A549 (cell line): Measurements from ENCODE around the gene SRGAP1. TPM values are rescaled to one million over a fixed set of nuclear protein-coding genes. Genes with fewer than 3 reads are reported as not detected.

Experiments used
- ATAC-seq, 2 experiments: fragments of 200-7000 bp in 1 of 2; fragments of >200 bp in 1 of 2; cut with Nextera tagmentation in 1 of 2; cut with Tn5 transposase in 1 of 2; 3 replicates each; pipeline versions ENCODE4 v1.8.0 to v1.9.1; 2018 to 2020; ENCODE audit warnings: mild to moderate bottlenecking in 1 of 2, moderate library complexity in 1 of 2
- CTCF ChIA-PET: fragments of 300-600 bp; sonication (Branson Sonifier 250); formaldehyde crosslinking; extraction: SDS; loops from one replicate; lab custom pipeline; 2021; ENCODE audit warnings: antibody characterized with exemption, inconsistent platforms; lab: Yijun Ruan, JAX
- POLR2A ChIA-PET: fragments of 350-600 bp; formaldehyde crosslinking; extraction: SDS; loops from one replicate; lab custom pipeline; 2021; ENCODE audit warnings: antibody characterized with exemption, inconsistent platforms; lab: Yijun Ruan, JAX
- DNase-seq, 2 experiments: peaks; one replicate each; pipeline versions ENCODE4 v3.0.0 to v3.0.0-alpha.2; 2011 to 2016; ENCODE audit warnings: low read depth in 1 of 2, low spot score in 1 of 2
- FAIRE-seq: peaks from 2 replicates; lab custom pipeline; 2011; peaks lifted over from hg19 to GRCh38; lab: Jason Lieb, UNC
- H3K27ac ChIP-seq, 2 experiments: fragments of >200 bp; sonication (Bioruptor Twin); formaldehyde crosslinking; 3 replicates each; pipeline ENCODE4 v1.5.1; 2016 to 2017
- H3K4me1 ChIP-seq: fragments of >200 bp; sonication (Bioruptor Twin); formaldehyde crosslinking; 3 replicates; pipeline ENCODE4 v1.6.1; 2016
- H3K4me2 ChIP-seq: fragments of >200 bp; sonication (Bioruptor Twin); formaldehyde crosslinking; 3 replicates; pipeline ENCODE4 v1.6.1; 2016
- H3K4me3 ChIP-seq: fragments of >200 bp; sonication (Bioruptor Twin); formaldehyde crosslinking; 3 replicates; pipeline ENCODE4 v1.5.1; 2016
- H3K9me3 ChIP-seq: fragments of >200 bp; sonication (Bioruptor Twin); formaldehyde crosslinking; 3 replicates; pipeline ENCODE4 v1.6.1; 2016
- CBX2 ChIP-seq: fragments of 200-600 bp; sonication (generic); IDR thresholded peaks from 2 replicates; pipeline ENCODE4 v1.6.1; 2016; ENCODE audit warnings: low read depth, mild to moderate bottlenecking, borderline replicate concordance
- CEBPB ChIP-seq, 2 experiments: fragments of >200 bp in 1 of 2; sonication (Bioruptor Twin) in 1 of 2; formaldehyde crosslinking in 1 of 2; IDR thresholded peaks; 2 replicates each; pipeline ENCODE4 v1.6.1; 2012 to 2016
- CHD4 ChIP-seq: fragments of 200-600 bp; sonication (generic); IDR thresholded peaks from 2 replicates; pipeline ENCODE4 v1.6.1; 2016; ENCODE audit warnings: antibody characterized with exemption, mild to moderate bottlenecking, borderline replicate concordance
- EHF ChIP-seq: fragments of 250-450 bp; sonication (Bioruptor Pico); IDR thresholded peaks from 2 replicates; pipeline ENCODE4 v1.5.0; 2020; ENCODE audit warnings: mild to moderate bottlenecking
- FOXS1 ChIP-seq: fragments of 250-450 bp; sonication (Bioruptor Pico); IDR thresholded peaks from 2 replicates; pipeline ENCODE4 v1.5.0; 2020; ENCODE audit warnings: mild to moderate bottlenecking, moderate library complexity
- JUNB ChIP-seq: fragments of >200 bp; sonication (Bioruptor Twin); formaldehyde crosslinking; IDR thresholded peaks from 2 replicates; pipeline ENCODE4 v1.6.1; 2016
- MAFK ChIP-seq: fragments of 450-650 bp; IDR thresholded peaks from 2 replicates; pipeline ENCODE4 v1.6.1; 2014; ENCODE audit not compliant: partially characterized antibody
- PHF8 ChIP-seq: fragments of 200-600 bp; sonication (generic); IDR thresholded peaks from 2 replicates; pipeline ENCODE4 v1.6.1; 2016; ENCODE audit warnings: low read depth, mild to moderate bottlenecking, antibody characterized with exemption, moderate library complexity, borderline replicate concordance
- RARB ChIP-seq: fragments of 250-450 bp; sonication (Bioruptor Pico); IDR thresholded peaks from 2 replicates; pipeline ENCODE4 v1.8.0; 2021; ENCODE audit warnings: mild to moderate bottlenecking, moderate library complexity
- WGBS: methylation state at CpG from one replicate; pipeline ENCODE4 v1.1.6; 2017; ENCODE audit errors: missing lambda C conversion rate; 5-methylcytosine and 5-hydroxymethylcytosine counted together
- polyA plus RNA-seq, 4 experiments: library from polyadenylated mRNA; depleted of rRNA in 3 of 4; stranded (reverse); fragments of >200 nt; fragmentation: RNase III in 1 of 4; extraction: RNeasy Plus Mini Kit Qiagen cat#74134 plus additional on column Dnase treatment in 1 of 4; gene quantifications; 2 replicates in 3 of 4; 3 replicates in 1 of 4; pipeline ENCODE4 v1.2.3, GENCODE V29; 2011 to 2017
- TF ChIP-seq, protein P1 (sequence below): fragments of 200-600 bp; sonication (generic); IDR thresholded peaks from 2 replicates; pipeline ENCODE4 v1.6.1; 2016; ENCODE audit warnings: antibody characterized with exemption, mild to moderate bottlenecking, moderate library complexity
- TF ChIP-seq, protein P2 (sequence below): fragments of 250-450 bp; sonication (Bioruptor Pico); IDR thresholded peaks from 2 replicates; pipeline ENCODE4 v1.5.0; 2021; ENCODE audit warnings: mild to moderate bottlenecking, moderate library complexity, borderline replicate concordance
- TF ChIP-seq, protein P3 (sequence below): fragments of 450-650 bp; IDR thresholded peaks from 2 replicates; pipeline ENCODE4 v1.6.1; 2014; ENCODE audit warnings: antibody characterized with exemption
- TF ChIP-seq, protein P4 (sequence below): fragments of 250-450 bp; sonication (Bioruptor Pico); IDR thresholded peaks from 2 replicates; pipeline ENCODE4 v1.5.0; 2020; ENCODE audit warnings: low read depth, mild to moderate bottlenecking, moderate library complexity

The SRGAP1 gene
- polyA plus RNA-seq, 2 of the 4 experiments (the other 2 are of a cell fraction) = 7.9 to 22.9 TPM

DNA sequence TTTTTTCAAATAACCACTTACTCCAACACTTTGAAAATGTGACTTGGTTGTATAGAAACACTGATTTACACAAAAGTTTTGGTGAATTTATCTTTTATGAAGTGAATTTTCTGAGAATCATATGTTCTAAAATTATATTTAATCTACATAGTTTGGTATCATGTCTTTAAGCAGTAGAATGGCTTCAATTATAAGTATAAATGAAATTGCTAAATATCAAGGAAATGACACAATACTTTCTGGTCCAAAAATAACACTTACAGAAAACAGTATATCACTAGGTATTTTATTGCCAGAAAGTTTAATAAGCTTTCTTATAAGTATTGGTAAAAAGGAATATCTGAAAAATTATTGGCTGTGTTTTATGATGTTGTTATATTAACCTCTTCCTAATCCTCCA, 90.9 kb downstream of the SRGAP1 start (continued):
- TF ChIP-seq, protein P1, sequence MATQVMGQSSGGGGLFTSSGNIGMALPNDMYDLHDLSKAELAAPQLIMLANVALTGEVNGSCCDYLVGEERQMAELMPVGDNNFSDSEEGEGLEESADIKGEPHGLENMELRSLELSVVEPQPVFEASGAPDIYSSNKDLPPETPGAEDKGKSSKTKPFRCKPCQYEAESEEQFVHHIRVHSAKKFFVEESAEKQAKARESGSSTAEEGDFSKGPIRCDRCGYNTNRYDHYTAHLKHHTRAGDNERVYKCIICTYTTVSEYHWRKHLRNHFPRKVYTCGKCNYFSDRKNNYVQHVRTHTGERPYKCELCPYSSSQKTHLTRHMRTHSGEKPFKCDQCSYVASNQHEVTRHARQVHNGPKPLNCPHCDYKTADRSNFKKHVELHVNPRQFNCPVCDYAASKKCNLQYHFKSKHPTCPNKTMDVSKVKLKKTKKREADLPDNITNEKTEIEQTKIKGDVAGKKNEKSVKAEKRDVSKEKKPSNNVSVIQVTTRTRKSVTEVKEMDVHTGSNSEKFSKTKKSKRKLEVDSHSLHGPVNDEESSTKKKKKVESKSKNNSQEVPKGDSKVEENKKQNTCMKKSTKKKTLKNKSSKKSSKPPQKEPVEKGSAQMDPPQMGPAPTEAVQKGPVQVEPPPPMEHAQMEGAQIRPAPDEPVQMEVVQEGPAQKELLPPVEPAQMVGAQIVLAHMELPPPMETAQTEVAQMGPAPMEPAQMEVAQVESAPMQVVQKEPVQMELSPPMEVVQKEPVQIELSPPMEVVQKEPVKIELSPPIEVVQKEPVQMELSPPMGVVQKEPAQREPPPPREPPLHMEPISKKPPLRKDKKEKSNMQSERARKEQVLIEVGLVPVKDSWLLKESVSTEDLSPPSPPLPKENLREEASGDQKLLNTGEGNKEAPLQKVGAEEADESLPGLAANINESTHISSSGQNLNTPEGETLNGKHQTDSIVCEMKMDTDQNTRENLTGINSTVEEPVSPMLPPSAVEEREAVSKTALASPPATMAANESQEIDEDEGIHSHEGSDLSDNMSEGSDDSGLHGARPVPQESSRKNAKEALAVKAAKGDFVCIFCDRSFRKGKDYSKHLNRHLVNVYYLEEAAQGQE = no peak
- TF ChIP-seq, protein P2, sequence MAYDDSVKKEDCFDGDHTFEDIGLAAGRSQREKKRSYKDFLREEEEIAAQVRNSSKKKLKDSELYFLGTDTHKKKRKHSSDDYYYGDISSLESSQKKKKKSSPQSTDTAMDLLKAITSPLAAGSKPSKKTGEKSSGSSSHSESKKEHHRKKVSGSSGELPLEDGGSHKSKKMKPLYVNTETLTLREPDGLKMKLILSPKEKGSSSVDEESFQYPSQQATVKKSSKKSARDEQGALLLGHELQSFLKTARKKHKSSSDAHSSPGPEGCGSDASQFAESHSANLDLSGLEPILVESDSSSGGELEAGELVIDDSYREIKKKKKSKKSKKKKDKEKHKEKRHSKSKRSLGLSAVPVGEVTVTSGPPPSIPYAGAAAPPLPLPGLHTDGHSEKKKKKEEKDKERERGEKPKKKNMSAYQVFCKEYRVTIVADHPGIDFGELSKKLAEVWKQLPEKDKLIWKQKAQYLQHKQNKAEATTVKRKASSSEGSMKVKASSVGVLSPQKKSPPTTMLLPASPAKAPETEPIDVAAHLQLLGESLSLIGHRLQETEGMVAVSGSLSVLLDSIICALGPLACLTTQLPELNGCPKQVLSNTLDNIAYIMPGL = no peak
- TF ChIP-seq EHF = no peak
- TF ChIP-seq, all 56 proteins: peak for 0

DNA sequence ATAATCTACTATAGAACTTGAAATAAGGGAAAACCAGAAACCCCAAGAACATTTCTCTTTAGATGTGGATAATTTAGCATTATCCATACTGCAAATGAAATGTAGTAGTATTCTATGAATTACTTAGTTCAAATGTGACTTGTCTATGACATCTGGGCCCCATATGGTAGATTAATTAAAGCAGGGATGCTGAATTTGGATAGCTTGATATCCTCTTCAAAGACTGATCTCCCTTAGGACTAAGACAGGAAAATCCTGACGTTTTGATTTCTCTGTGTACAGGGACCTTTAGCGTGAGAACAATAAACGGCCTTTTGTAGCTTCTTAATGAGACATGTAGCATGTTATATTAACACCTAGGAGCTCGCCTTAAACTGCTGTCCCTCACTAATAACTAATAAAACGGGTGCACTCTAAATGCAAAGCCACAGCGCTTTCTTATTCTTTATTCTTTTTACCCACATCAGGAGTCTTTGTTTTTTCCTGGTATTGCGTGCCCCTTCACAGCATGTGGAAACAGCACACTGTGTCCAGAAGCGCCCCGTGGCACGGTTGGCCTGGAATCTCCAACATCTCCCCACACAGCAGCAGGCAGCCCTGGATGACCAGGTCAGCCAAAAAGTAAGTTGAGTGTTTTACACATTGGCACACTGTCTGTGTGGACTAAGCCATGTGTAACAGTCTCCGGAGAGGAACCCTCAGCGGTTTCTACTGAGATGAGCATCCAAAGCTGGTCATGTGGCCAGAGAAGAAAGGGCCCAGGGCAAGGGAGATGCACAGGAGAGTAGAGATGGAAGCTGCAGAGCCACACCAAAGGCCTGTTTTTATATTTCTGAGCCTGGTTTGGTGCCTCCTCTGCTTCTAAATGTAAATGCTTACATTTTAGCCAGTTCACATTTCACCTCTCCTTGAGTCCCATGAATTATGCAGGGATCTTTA, 93.1 kb downstream of the SRGAP1 start:
- Histone ChIP-seq H3K4me1 (peaks cover 17% of the 10 kb centered on the region; the same call in 2 of the 3 replicates), H3K4me2 (no peak overlapping the region), H3K27ac (no peak overlapping the region), H3K9me3 (no peaks in the 10 kb centered on the region), H3K4me3 (no peak overlapping the region)
- DNase-seq (no peak), FAIRE-seq (no peak), ATAC-seq (peak in 1 of 2 experiments; percentile 49; a peak in 4 of 6 replicates)
- TF ChIP-seq, protein P3, sequence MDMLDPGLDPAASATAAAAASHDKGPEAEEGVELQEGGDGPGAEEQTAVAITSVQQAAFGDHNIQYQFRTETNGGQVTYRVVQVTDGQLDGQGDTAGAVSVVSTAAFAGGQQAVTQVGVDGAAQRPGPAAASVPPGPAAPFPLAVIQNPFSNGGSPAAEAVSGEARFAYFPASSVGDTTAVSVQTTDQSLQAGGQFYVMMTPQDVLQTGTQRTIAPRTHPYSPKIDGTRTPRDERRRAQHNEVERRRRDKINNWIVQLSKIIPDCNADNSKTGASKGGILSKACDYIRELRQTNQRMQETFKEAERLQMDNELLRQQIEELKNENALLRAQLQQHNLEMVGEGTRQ = no peak
- TF ChIP-seq JUNB = no peak
- TF ChIP-seq RARB = no peak
- TF ChIP-seq FOXS1 (CRISPR knock-in tag) = no peak
- ChIA-PET POLR2A (no interaction called here), CTCF (interaction anchor here (0.7 to 3.5 kb wide), 2 partner anchors 9 to 94 kb away, joined by 3 to 9 read pairs; partner anchors contain the start of gene SRGAP1)
- 93% methylated on average over 12 of the region's 12 CpGs for WGBS

DNA sequence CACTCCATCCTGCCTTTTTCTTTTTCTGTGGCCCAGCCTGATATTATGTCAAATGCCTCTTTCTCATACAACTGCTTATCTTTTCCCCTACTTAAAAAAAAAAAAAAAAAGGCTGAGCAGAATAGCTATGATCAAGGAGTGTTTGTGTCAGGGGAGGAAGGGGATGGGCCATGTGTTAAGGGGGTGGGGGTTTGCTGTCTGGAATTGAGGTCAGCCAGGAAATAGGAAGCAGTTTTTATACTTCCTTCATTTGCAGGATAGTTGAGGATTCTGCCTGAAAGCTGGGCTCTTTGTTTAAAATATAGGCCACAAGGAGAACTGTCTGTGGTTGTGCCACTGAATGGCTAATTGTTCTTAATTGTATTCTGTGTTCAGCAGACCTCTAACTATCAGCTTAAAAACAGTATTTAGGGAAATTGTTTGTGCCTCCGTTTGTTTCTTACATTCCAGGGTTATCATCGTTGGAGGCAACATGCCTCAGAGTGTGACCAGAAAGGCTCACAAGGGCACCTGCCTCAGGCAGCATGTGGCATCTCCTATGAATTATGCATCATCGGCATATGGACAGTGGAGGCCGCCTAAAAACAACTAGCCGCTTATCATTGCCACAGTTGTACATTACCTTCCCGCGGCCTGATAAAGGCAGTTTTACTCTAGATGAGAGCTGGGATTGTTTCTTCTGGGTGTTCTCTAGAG, 96.0 kb downstream of the SRGAP1 start:
- CTCF ChIA-PET = interaction anchor here (0.6 to 1.8 kb wide), 4 partner anchors 9 to 188 kb away, joined by 3 to 7 read pairs (median 3); partner anchors contain the start of gene SRGAP1
- H3K4me2 ChIP-seq = no peak overlapping the region
- ATAC-seq = no peak
- H3K9me3 ChIP-seq = no peaks in the 10 kb centered on the region
- TF ChIP-seq CEBPB (IDR thresholded peaks at IDR 0.05) (no peak), CHD4 (no peak), MAFK (peak; percentile 5), CBX2 (no peak), PHF8 (no peak)
- TF ChIP-seq, protein P4, sequence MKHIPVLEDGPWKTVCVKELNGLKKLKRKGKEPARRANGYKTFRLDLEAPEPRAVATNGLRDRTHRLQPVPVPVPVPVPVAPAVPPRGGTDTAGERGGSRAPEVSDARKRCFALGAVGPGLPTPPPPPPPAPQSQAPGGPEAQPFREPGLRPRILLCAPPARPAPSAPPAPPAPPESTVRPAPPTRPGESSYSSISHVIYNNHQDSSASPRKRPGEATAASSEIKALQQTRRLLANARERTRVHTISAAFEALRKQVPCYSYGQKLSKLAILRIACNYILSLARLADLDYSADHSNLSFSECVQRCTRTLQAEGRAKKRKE (CRISPR knock-in tag) = no peak
- TF ChIP-seq, all 56 proteins: peak for 1
- FAIRE-seq (no peak), DNase-seq (no peak)
- WGBS = 84% methylated on average over 7 of the region's 7 CpGs
- Histone ChIP-seq H3K27ac (0 out of 6 replicates have a peak overlapping the region, but pooled peaks of 1 of the 2 experiments have one; percentile 4), H3K4me3 (no peak overlapping the region), H3K4me1 (peaks cover 17% of the 10 kb centered on the region; the same call in 2 of the 3 replicates)
- POLR2A ChIA-PET = interaction anchor here (0.6 kb wide), 1 partner anchor 126 kb away, joined by 6 read pairs; no protein-coding TSS in a partner anchor
